K562 (cell line): ENCODE data around the gene GNAZ. TPM values are rescaled to one million over a fixed set of nuclear protein-coding genes. Genes with fewer than 3 reads are reported as not detected.

Source experiments
- ATAC-seq: fragments of 200-7000 bp; cut with Tn5 transposase; 3 replicates; pipeline ENCODE4 v1.9.1; 2020; ENCODE audit warnings: moderate library complexity
- BruUV-seq: library from RNA; stranded (reverse); fragments of 400-500 nt; replicated peaks from 2 replicates; lab custom pipeline; 2021; lab: Mats Ljungman, UMichigan
- CTCF ChIA-PET: fragments of 300-600 bp; formaldehyde crosslinking; extraction: SDS; loops from one replicate; lab custom pipeline; 2021; ENCODE audit warnings: low intra/inter-chr PET ratio; lab: Yijun Ruan, JAX
- POLR2A ChIA-PET: fragments of 300-600, 350-650 bp; sonication (Branson Sonifier 250); formaldehyde crosslinking; extraction: SDS; loops from one replicate; lab custom pipeline; 2021; ENCODE audit warnings: antibody characterized with exemption, inconsistent platforms; lab: Yijun Ruan, JAX
- DNase-seq, 4 experiments: peaks; one replicate each; pipeline versions ENCODE4 v3.0.0 to v3.0.0-alpha.2; 2011 to 2018; ENCODE audit warnings: low spot score in 3 of 4, mixed read lengths in 3 of 4; ENCODE audit errors: extremely low read depth in 1 of 4
- FAIRE-seq: peaks from 2 replicates; lab custom pipeline; 2011; peaks lifted over from hg19 to GRCh38; lab: Jason Lieb, UNC
- H2AFZ ChIP-seq: 2 replicates; pipeline ENCODE4 v1.6.0; 2011; ENCODE audit warnings: low read depth, low read length, control low read depth, inconsistent platforms
- H3K27ac ChIP-seq: fragments of 200-600 bp; 3 replicates; pipeline ENCODE4 v1.8.0; 2011; ENCODE audit warnings: low read depth, mild to moderate bottlenecking, control low read depth, inconsistent platforms, low read length, moderate library complexity, mixed read lengths; ENCODE audit errors: extremely low read depth
- H3K27me3 ChIP-seq, 2 experiments: fragments of 300-600 bp in 1 of 2; 2 replicates in 1 of 2; 3 replicates in 1 of 2; pipeline versions ENCODE4 v1.6.0 to v1.8.0; 2011; ENCODE audit warnings: inconsistent platforms in 2 of 2, low read length in 2 of 2, mild to moderate bottlenecking in 1 of 2, mixed read lengths in 1 of 2, moderate library complexity in 1 of 2; ENCODE audit not compliant: control insufficient read depth in 2 of 2, insufficient read depth in 2 of 2
- H3K36me3 ChIP-seq: fragments of 300-600 bp; 3 replicates; pipeline ENCODE4 v1.8.0; 2011; ENCODE audit warnings: mild to moderate bottlenecking, low read length, inconsistent platforms; ENCODE audit not compliant: control insufficient read depth, insufficient read depth
- H3K4me1 ChIP-seq, 2 experiments: fragments of 200-600 bp in 1 of 2; replicated peaks in 1 of 2; 2 replicates in 1 of 2; 3 replicates in 1 of 2; pipeline versions ENCODE4 v1.5.1 to v1.8.0; 2011; ENCODE audit warnings: inconsistent platforms in 2 of 2, low read length in 2 of 2, mild to moderate bottlenecking in 1 of 2, mixed read lengths in 1 of 2, moderate library complexity in 1 of 2; ENCODE audit not compliant: control insufficient read depth in 2 of 2, insufficient read depth in 2 of 2
- H3K4me2 ChIP-seq: 2 replicates; pipeline ENCODE4 v1.6.1; 2011; ENCODE audit warnings: low read length, control low read depth, inconsistent platforms, mixed read lengths; ENCODE audit not compliant: insufficient read depth
- H3K4me3 ChIP-seq: fragments of 200-600 bp; sonication (generic), shearing (Covaris generic); 2 replicates; pipeline ENCODE4 v1.5.1; 2016; ENCODE audit warnings: control low read depth, inconsistent platforms
- H3K79me2 ChIP-seq: fragments of 200-600 bp; 3 replicates; pipeline ENCODE4 v1.8.0; 2011; ENCODE audit warnings: low read length, inconsistent platforms; ENCODE audit not compliant: control insufficient read depth, insufficient read depth
- H3K9ac ChIP-seq, 2 experiments: 2 replicates each; pipeline versions ENCODE4 v1.6.0 to v1.6.1; 2011; ENCODE audit warnings: low read depth in 2 of 2, low read length in 2 of 2, control low read depth in 1 of 2, inconsistent platforms in 1 of 2, mild to moderate bottlenecking in 1 of 2, mixed read lengths in 1 of 2; ENCODE audit not compliant: insufficient read depth in 1 of 2
- H3K9me1 ChIP-seq: one replicate; pipeline ENCODE4 v1.6.0; 2011; ENCODE audit warnings: inconsistent platforms, mild to moderate bottlenecking, low read length, moderate library complexity; ENCODE audit not compliant: control insufficient read depth, insufficient read depth
- H3K9me3 ChIP-seq: replicated peaks from 2 replicates; pipeline ENCODE4 v1.5.1; 2011; ENCODE audit warnings: low read depth, low read length, inconsistent platforms; ENCODE audit not compliant: control insufficient read depth, insufficient read depth
- H4K20me1 ChIP-seq: replicated peaks from 2 replicates; pipeline ENCODE4 v1.6.1; 2011; ENCODE audit warnings: low read length, inconsistent platforms, mixed read lengths; ENCODE audit not compliant: control insufficient read depth, insufficient read depth
- ARHGAP35 ChIP-seq: fragments of 450-650 bp; IDR thresholded peaks from 2 replicates; pipeline ENCODE4 v1.6.1; 2018; ENCODE audit not compliant: partially characterized antibody
- ARID4B ChIP-seq: sonication (generic); formaldehyde crosslinking; IDR thresholded peaks from 2 replicates; pipeline ENCODE4 v1.8.0; 2022; ENCODE audit warnings: mild to moderate bottlenecking, missing genetic modification reagents
- ELF2 ChIP-seq: fragments of 250-450 bp; sonication (Bioruptor Pico); IDR thresholded peaks from 2 replicates; pipeline ENCODE4 v1.5.0; 2021; ENCODE audit warnings: mild to moderate bottlenecking
- KHSRP ChIP-seq: fragments of 450-650 bp; IDR thresholded peaks from 2 replicates; pipeline ENCODE4 v1.6.1; 2017
- MAFK ChIP-seq: IDR thresholded peaks from 2 replicates; pipeline ENCODE4 v1.6.1; 2011; ENCODE audit warnings: low read length, improper control_type of control experiment
- POLR2H ChIP-seq: IDR thresholded peaks from 2 replicates; pipeline ENCODE4 v1.6.1; 2016; ENCODE audit warnings: missing genetic modification characterization, low read depth, mild to moderate bottlenecking, control low read depth, missing compliant biosample characterization, moderate library complexity
- POLR3G ChIP-seq: IDR thresholded peaks from 2 replicates; pipeline ENCODE4 v1.6.1; 2011; ENCODE audit not compliant: insufficient read length, insufficient replicate concordance; ENCODE audit errors: extremely low read depth
- PPARD ChIP-seq: fragments of 250-450 bp; sonication (Bioruptor Pico); IDR thresholded peaks from 2 replicates; pipeline ENCODE4 v1.8.0; 2022; ENCODE audit warnings: inconsistent platforms, mild to moderate bottlenecking, moderate library complexity
- TGIF2 ChIP-seq: sonication (generic); formaldehyde crosslinking; IDR thresholded peaks from 2 replicates; pipeline ENCODE4 v1.8.1; 2022; ENCODE audit warnings: mild to moderate bottlenecking, missing genetic modification reagents, moderate library complexity
- USF1 ChIP-seq: sonication (generic); formaldehyde crosslinking; IDR thresholded peaks from 2 replicates; pipeline ENCODE4 v1.9.0; 2022; ENCODE audit warnings: mild to moderate bottlenecking, missing genetic modification reagents
- ZFP91 ChIP-seq: sonication (generic); formaldehyde crosslinking; IDR thresholded peaks from 2 replicates; pipeline ENCODE4 v1.8.0; 2022; ENCODE audit warnings: mild to moderate bottlenecking, missing genetic modification reagents
- ZNF561 ChIP-seq: fragments of 450-650 bp; formaldehyde crosslinking; conservative IDR thresholded peaks from 2 replicates; pipeline ENCODE4 v1.4.0; 2020; ENCODE audit warnings: mild to moderate bottlenecking, moderate library complexity
- ZNF699 ChIP-seq: fragments of 250-450 bp; sonication (Bioruptor Pico); IDR thresholded peaks from 2 replicates; pipeline ENCODE4 v1.8.0; 2021; ENCODE audit warnings: mild to moderate bottlenecking, moderate library complexity; ENCODE audit not compliant: insufficient replicate concordance
- WGBS: fragments of 100-300 bp; shearing (Covaris generic); methylation state at CpG from one replicate; pipeline ENCODE4 v1.1.6; 2016; ENCODE audit warnings: low coverage, mixed read lengths; ENCODE audit not compliant: insufficient coverage; ENCODE audit errors: missing lambda C conversion rate; 5-methylcytosine and 5-hydroxymethylcytosine counted together
- in situ Hi-C: fragments of 300-500 bp; cut with MboI; formaldehyde crosslinking; loops from 4 replicates; pipeline ENCODE4 v1.15.0; 2018; ENCODE audit warnings: inconsistent platforms, mixed read lengths
- intact Hi-C: fragments of 100-400 bp; cut with micrococcal nuclease; formaldehyde crosslinking; loops from 2 replicates; pipeline ENCODE4 v1.14.2; 2022
- polyA plus RNA-seq, 8 experiments: library from polyadenylated mRNA; depleted of rRNA in 4 of 8; stranded (reverse) in 5 of 8; unstranded in 3 of 8; fragments of >200 nt; fragmentation: Nextera tagmentation in 2 of 8; fragmentation: Illumina TruSeq in 1 of 8; extraction: Ambion mirVana in 2 of 8; extraction: Trizol in 1 of 8; gene quantifications; 2 replicates each; pipeline versions ENCODE4 v1.2.1 to v1.2.3, GENCODE V29; 2011 to 2014; ENCODE audit warnings: inconsistent platforms in 1 of 8, missing spikeins in 1 of 8
- total RNA-seq, 7 experiments: library from RNA; depleted of rRNA in 6 of 7; stranded (reverse); fragments of >200 nt in 6 of 7; fragmentation: Illumina TruSeq in 2 of 7; extraction: Trizol in 2 of 7; gene quantifications; 2 replicates each; pipeline versions ENCODE4 v1.2.1 to v1.2.3, GENCODE V29; 2011 to 2021; ENCODE audit warnings: low replicate concordance in 1 of 7

The GNAZ gene
- total and polyA plus RNA-seq, 9 of the 15 experiments (the other 6 are each of a cell fraction or from before 2014, with no cell fraction given) = 0.04 to 0.22 (median 0.13) TPM; not detected in 3

GRCh38 chr22:23110190-23110921, 40.0 kb downstream of the GNAZ start:
- Histone ChIP-seq H3K9ac (peak overlapping the region in 1 of 2 experiments; percentile 11; a peak in 1 of 4 replicates), H3K9me1 (peaks cover 12% of the 10 kb centered on the region), H3K4me2 (no peak overlapping the region), H3K27ac (no peak overlapping the region), H3K9me3 (no peaks in the 10 kb centered on the region), H3K4me3 (no peak overlapping the region), H3K36me3 (no peaks in the 10 kb centered on the region), H3K79me2 (no peaks in the 10 kb centered on the region), H3K27me3 (peaks cover 57 to 100% of the 10 kb centered on the region in 2 experiments), H4K20me1 (peaks cover 99% of the 10 kb centered on the region), H3K4me1 (peaks cover 0 to 36% of the 10 kb centered on the region in 2 experiments; a peak in 2 of 5 replicates), H2AFZ (no peak overlapping the region)
- POLR2A ChIA-PET = interaction anchor here (0.6 to 19.9 kb wide), 12 partner anchors 5 to 401 kb away, joined by 3 to 414 read pairs (median 4); partner anchors contain the start of gene GNAZ
- no peak for FAIRE-seq
- no peak for ATAC-seq
- intact Hi-C loops = no loop called here
- under 1% methylated on average over 10 of the region's 10 CpGs for WGBS
- CTCF ChIA-PET = interaction anchor here (2.1 kb wide), 1 partner anchor 18 kb away, joined by 5 read pairs; no protein-coding TSS in a partner anchor
- in situ Hi-C loops = no loop called here
- DNase-seq = peak in 2 of 4 experiments; percentile 60 to 65
- no TSS peak for BruUV-seq
- TF ChIP-seq ZFP91 (no peak), KHSRP (no peak), ZNF699 (no peak), POLR3G (no peak), TGIF2 (CRISPR knock-in tag) (no peak), ARID4B (CRISPR knock-in tag) (no peak), POLR2H (tag) (no peak), ELF2 (no peak), PPARD (CRISPR knock-in tag) (no peak), ZNF561 (CRISPR knock-in tag) (no peak), MAFK (0 out of 2 replicates have a peak, but pooled peaks have one; percentile 11), ARHGAP35 (peak; percentile 3), USF1 (CRISPR knock-in tag) (no peak)
